SU-DHL-6 (cell line): Measurements from ENCODE around the gene GARNL3.

ENCODE experiments used
- H2AFZ ChIP-seq: fragments of 200-600 bp; sonication (generic); 2 replicates; pipeline ENCODE4 v1.6.1; 2014; ENCODE audit warnings: low read depth, mild to moderate bottlenecking, moderate library complexity, mixed read lengths, antibody characterized with exemption, low read length; ENCODE audit not compliant: severe bottlenecking
- H3F3A ChIP-seq: fragments of 200-600 bp; shearing (Covaris generic); 2 replicates; pipeline ENCODE4 v1.6.0; 2016; ENCODE audit warnings: antibody characterized with exemption, mild to moderate bottlenecking; ENCODE audit not compliant: insufficient read depth
- H3K27ac ChIP-seq: fragments of 200-600 bp; sonication (generic); 2 replicates; pipeline ENCODE4 v1.5.1; 2016; ENCODE audit warnings: low read depth, mild to moderate bottlenecking, low read length, moderate library complexity, mixed read lengths
- H3K27me3 ChIP-seq: fragments of 200-600 bp; sonication (generic), shearing (Covaris generic); 2 replicates; pipeline ENCODE4 v1.6.0; 2014; ENCODE audit warnings: mild to moderate bottlenecking, low read length
- H3K36me3 ChIP-seq: fragments of 200-600 bp; sonication (generic); 2 replicates; pipeline ENCODE4 v1.6.1; 2014; ENCODE audit warnings: mild to moderate bottlenecking, low read length, mixed read lengths
- H3K4me2 ChIP-seq: fragments of 300-600, 200-600 bp; shearing (Covaris generic), sonication (generic); 2 replicates; pipeline ENCODE4 v1.6.0; 2014; ENCODE audit warnings: low read length, low read depth, mild to moderate bottlenecking; ENCODE audit not compliant: poor library complexity, severe bottlenecking
- H3K4me3 ChIP-seq: fragments of 200-600 bp; sonication (generic); 2 replicates; pipeline ENCODE4 v1.5.1; 2014; ENCODE audit warnings: antibody characterized with exemption, low read length, mild to moderate bottlenecking, mixed read lengths; ENCODE audit not compliant: insufficient read depth, poor library complexity, severe bottlenecking
- H3K79me2 ChIP-seq: fragments of 200-600 bp; sonication (generic); 2 replicates; pipeline ENCODE4 v1.6.1; 2014; ENCODE audit warnings: mild to moderate bottlenecking, low read length, moderate library complexity; ENCODE audit not compliant: insufficient read depth
- H3K9ac ChIP-seq: fragments of 200-600 bp; sonication (generic); 2 replicates; pipeline ENCODE4 v1.7.0; 2014; ENCODE audit warnings: mild to moderate bottlenecking, low read length
- H3K9me2 ChIP-seq: fragments of 200-600 bp; sonication (generic); replicated peaks from 2 replicates; pipeline ENCODE4 v1.6.1; 2014; ENCODE audit warnings: low read length; ENCODE audit not compliant: insufficient read depth
- H3K9me3 ChIP-seq: fragments of 200-600 bp; sonication (generic); 2 replicates; pipeline ENCODE4 v1.6.1; 2014; ENCODE audit warnings: low read length, mixed read lengths; ENCODE audit not compliant: insufficient read depth
- H4K20me1 ChIP-seq: fragments of 200-600 bp; sonication (generic); 2 replicates; pipeline ENCODE4 v1.6.1; 2014; ENCODE audit warnings: low read depth, mild to moderate bottlenecking, antibody characterized with exemption, low read length, moderate library complexity, mixed read lengths
- CTCF ChIP-seq: fragments of 200-600 bp; sonication (generic); IDR thresholded peaks from one replicate; pipeline ENCODE4 v1.5.1; 2017; ENCODE audit warnings: antibody characterized with exemption, mild to moderate bottlenecking, low read length, moderate library complexity; ENCODE audit not compliant: insufficient read depth, poor library complexity, severe bottlenecking
- EZH2phosphoT487 ChIP-seq: fragments of 200-600 bp; sonication (generic), shearing (Covaris generic); conservative IDR thresholded peaks from 2 replicates; pipeline ENCODE4 v1.6.1; 2018; ENCODE audit warnings: mild to moderate bottlenecking, antibody characterized with exemption, low read length, moderate library complexity, mixed read lengths

The GARNL3 gene

DNA sequence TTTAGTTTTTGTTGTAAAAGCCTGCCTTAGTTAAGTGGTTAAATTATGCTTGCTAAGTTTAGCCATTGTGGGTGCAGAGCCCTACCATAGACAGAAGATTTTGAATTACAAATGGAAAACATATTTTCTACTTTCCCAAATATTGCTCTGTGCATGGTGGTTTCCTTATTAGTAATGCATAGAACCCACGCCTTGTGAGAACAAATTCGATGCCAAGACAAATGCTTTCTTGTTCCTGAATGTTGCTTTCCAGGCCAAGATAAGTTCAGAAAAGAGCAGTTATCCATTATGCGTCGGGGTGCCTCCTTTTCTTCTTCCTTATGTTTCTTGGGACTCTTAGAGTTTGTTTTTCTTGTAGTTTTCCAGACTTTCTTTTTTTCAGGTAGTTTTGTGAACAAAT lies 31.0 kb upstream of the GARNL3 start:
- H3K9me3 ChIP-seq = no peaks in the 10 kb centered on the region
- no peaks in the 10 kb centered on the region for H3K27me3 ChIP-seq
- H3K9ac ChIP-seq = no peak overlapping the region

GRCh38 chr9:127233989-127234388 lies 30.6 kb upstream of the GARNL3 start:
- TF ChIP-seq CTCF (no peak), EZH2phosphoT487 (no peak)
- Histone ChIP-seq H3K36me3 (no peaks in the 10 kb centered on the region), H3K9ac (no peak overlapping the region)

More for the DNA sequence above, 31.0 kb upstream of the GARNL3 start:
- no peak overlapping the region for H3K27ac ChIP-seq
- H3K4me2 ChIP-seq = no peak overlapping the region
- H3K4me3 ChIP-seq = no peak overlapping the region
- H3F3A ChIP-seq = no peaks in the 10 kb centered on the region
- no peaks in the 10 kb centered on the region for H3K36me3 ChIP-seq
- H3K9me2 ChIP-seq = no peaks in the 10 kb centered on the region
- H3K79me2 ChIP-seq = no peaks in the 10 kb centered on the region
- TF ChIP-seq EZH2phosphoT487 (no peak), CTCF (no peak)
- H4K20me1 ChIP-seq = no peaks in the 10 kb centered on the region
- H2AFZ ChIP-seq = no peak overlapping the region

GRCh38 chr9:127237801-127238200 lies 26.8 kb upstream of the GARNL3 start:
- Histone ChIP-seq H3K79me2 (no peaks in the 10 kb centered on the region), H3K4me2 (no peak overlapping the region), H3K27ac (no peak overlapping the region), H3K9ac (no peak overlapping the region), H2AFZ (no peak overlapping the region), H4K20me1 (no peaks in the 10 kb centered on the region), H3K4me3 (no peak overlapping the region), H3K9me3 (no peaks in the 10 kb centered on the region), H3K27me3 (no peaks in the 10 kb centered on the region), H3K36me3 (no peaks in the 10 kb centered on the region), H3F3A (no peaks in the 10 kb centered on the region), H3K9me2 (no peaks in the 10 kb centered on the region)
- TF ChIP-seq EZH2phosphoT487 (no peak), CTCF (no peak)

More at GRCh38 chr9:127233989-127234388, 30.6 kb upstream of the GARNL3 start:
- Histone ChIP-seq H2AFZ (no peak overlapping the region), H3K27ac (no peak overlapping the region), H3F3A (no peaks in the 10 kb centered on the region), H3K4me2 (no peak overlapping the region), H3K4me3 (no peak overlapping the region), H3K9me2 (no peaks in the 10 kb centered on the region), H3K9me3 (no peaks in the 10 kb centered on the region), H3K27me3 (no peaks in the 10 kb centered on the region), H3K79me2 (no peaks in the 10 kb centered on the region), H4K20me1 (no peaks in the 10 kb centered on the region)
